Progenitor cell of endocrine pancreas (in vitro differentiated cells): ENCODE results near the gene PSMB5. TPM values are rescaled to one million over a fixed set of nuclear protein-coding genes. Genes with fewer than 3 reads are reported as not detected.
A peak's percentile ranks its signal among the peaks of the same experiment; 100 is the strongest.
"Not testable (repeated sequence)": the region's sequence is repeated elsewhere in the genome, so short reads cannot be mapped to it uniquely, and the experiment has no call there.

Source experiments
- DNase-seq: peaks from one replicate; pipeline ENCODE4 v3.0.0; 2021; ENCODE audit warnings: low spot score; ENCODE audit not compliant: unreplicated experiment
- H3K27ac Mint-ChIP-seq: 2 replicates; pipeline ENCODE4 v1.8.0; 2021; ENCODE audit warnings: mild to moderate bottlenecking, moderate library complexity, mixed read lengths
- H3K27me3 Mint-ChIP-seq: 2 replicates; pipeline ENCODE4 v1.8.0; 2021; ENCODE audit warnings: mixed read lengths
- H3K36me3 Mint-ChIP-seq: 2 replicates; pipeline ENCODE4 v1.8.0; 2022; ENCODE audit warnings: mixed read lengths; ENCODE audit not compliant: insufficient read depth
- H3K4me1 Mint-ChIP-seq: 2 replicates; pipeline ENCODE4 v1.8.0; 2021; ENCODE audit warnings: low read depth, mixed read lengths
- H3K4me3 Mint-ChIP-seq: 2 replicates; pipeline ENCODE4 v1.8.0; 2021; ENCODE audit warnings: low read depth, mild to moderate bottlenecking, moderate library complexity, mixed read lengths
- H3K9me3 Mint-ChIP-seq: 2 replicates; pipeline ENCODE4 v1.8.0; 2021; ENCODE audit warnings: low read depth, mixed read lengths
- total RNA-seq: library from RNA; stranded (reverse); gene quantifications from 2 replicates; pipeline ENCODE4 v1.2.1, GENCODE V29; 2021
- TF ChIP-seq, protein P1 (sequence below): fragments of 200-600 bp; sonication (generic); IDR thresholded peaks from one replicate; pipeline ENCODE4 v1.5.0; 2021; ENCODE audit warnings: antibody characterized with exemption, mild to moderate bottlenecking; ENCODE audit not compliant: unreplicated experiment

PSMB5 gene
- total RNA-seq, 1 donor from 2014 or later, result 156 TPM

GRCh38 chr14:23009483-23009938, 25.2 kb downstream of the PSMB5 start:
- Mint-ChIP-seq H3K27me3 (no peaks in the 10 kb centered on the region), H3K4me1 (peaks cover 23% of the 10 kb centered on the region), H3K27ac (peak overlapping the region; percentile 95), H3K9me3 (peaks cover 6% of the 10 kb centered on the region), H3K36me3 (peaks cover 4% of the 10 kb centered on the region), H3K4me3 (peak overlapping the region; percentile 82)
- TF ChIP-seq, protein P1, sequence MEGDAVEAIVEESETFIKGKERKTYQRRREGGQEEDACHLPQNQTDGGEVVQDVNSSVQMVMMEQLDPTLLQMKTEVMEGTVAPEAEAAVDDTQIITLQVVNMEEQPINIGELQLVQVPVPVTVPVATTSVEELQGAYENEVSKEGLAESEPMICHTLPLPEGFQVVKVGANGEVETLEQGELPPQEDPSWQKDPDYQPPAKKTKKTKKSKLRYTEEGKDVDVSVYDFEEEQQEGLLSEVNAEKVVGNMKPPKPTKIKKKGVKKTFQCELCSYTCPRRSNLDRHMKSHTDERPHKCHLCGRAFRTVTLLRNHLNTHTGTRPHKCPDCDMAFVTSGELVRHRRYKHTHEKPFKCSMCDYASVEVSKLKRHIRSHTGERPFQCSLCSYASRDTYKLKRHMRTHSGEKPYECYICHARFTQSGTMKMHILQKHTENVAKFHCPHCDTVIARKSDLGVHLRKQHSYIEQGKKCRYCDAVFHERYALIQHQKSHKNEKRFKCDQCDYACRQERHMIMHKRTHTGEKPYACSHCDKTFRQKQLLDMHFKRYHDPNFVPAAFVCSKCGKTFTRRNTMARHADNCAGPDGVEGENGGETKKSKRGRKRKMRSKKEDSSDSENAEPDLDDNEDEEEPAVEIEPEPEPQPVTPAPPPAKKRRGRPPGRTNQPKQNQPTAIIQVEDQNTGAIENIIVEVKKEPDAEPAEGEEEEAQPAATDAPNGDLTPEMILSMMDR, result no peak
- DNase-seq, result no peak

DNA sequence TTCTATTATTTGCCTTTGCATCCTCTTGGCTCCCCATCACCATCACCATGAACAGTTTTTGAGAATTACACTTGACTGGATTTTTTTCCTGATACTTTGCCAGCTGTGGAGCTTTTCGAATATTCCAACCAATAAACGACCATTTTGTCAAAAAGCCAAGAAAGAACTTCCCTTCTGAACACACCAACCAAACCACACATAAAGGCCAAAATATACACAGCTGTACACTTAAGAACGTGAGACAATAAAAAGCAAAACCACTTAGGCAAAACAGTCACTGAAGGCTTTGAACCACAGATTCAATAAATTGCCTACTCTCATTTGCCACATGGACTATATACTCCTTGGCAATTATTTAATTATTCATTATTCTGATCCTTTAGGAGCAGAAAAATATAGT, 25.9 kb downstream of the PSMB5 start:
- H3K36me3 Mint-ChIP-seq, result peaks cover 4% of the 10 kb centered on the region
- DNase-seq, result no peak
- peaks cover 6% of the 10 kb centered on the region for H3K9me3 Mint-ChIP-seq
- peak overlapping the region; percentile 3 for H3K27ac Mint-ChIP-seq
- H3K27me3 Mint-ChIP-seq, result no peaks in the 10 kb centered on the region
- peak overlapping the region; percentile 34 for H3K4me3 Mint-ChIP-seq
- peaks cover 23% of the 10 kb centered on the region for H3K4me1 Mint-ChIP-seq
- TF ChIP-seq, protein P1, result no peak

DNA sequence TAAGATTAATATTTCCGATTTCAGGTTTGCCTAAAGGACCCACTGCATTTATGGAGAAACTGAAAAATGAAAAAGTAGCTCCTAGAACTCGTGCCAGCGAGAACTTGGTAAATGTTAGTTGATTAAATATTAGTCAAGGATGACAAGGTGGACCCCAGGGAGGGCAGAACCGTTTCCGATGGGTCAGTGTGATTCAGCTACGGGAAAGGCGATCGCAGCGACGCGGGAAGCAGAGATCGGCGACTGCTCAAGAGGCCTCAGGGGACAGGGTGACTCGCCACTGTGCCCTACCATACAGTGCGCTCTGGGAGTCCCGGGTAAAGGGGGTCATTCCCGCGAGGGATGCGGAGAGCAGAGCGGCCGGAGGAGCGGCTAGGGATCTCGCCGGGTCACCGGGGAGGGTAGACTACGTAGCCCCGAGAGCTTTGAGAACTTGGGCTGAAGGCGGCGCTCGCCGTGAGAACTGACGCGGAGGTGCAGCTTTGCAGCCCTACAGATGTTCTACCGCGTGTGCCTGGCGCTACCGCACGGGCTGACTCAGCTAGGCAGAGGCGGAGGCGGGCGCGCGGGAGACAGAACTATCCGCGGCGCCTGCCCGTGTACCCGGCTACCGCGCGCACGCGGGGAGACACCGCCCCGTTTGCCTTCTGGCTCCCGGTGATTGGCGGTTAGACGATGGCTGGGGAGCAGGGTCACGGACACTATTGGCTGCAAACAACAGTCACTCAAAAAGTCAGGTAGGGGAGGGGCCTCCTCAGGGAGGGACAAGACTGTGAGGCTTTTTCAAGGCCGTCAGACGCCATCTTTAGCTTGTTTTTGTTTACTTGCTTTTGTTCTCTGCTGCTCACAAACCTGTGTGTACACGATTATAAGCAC, 27.9 kb downstream of the PSMB5 start:
- TF ChIP-seq, protein P1, result peak; percentile 33

DNA sequence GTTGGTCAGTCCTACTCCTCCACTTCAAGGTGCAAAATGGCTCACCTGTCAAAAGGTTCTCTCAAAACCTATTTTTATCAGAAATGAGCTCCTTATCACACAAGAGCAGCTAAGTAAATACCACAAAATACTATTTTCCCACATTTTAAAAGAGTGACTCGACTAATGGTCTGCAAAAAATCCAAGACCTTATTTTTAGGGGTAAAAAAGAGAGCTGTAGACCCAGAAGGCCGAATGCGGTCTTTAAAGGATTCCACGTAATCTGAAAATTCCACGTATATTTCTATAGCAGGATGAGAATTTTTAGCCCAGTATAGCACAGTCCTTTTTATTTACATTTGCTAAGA, 28.5 kb downstream of the PSMB5 start:
- Mint-ChIP-seq H3K27ac (peak overlapping the region; percentile 97), H3K9me3 (peaks cover 6% of the 10 kb centered on the region), H3K4me3 (peak overlapping the region; percentile 87), H3K27me3 (no peaks in the 10 kb centered on the region), H3K4me1 (peaks cover 20% of the 10 kb centered on the region), H3K36me3 (peaks cover 4% of the 10 kb centered on the region)
- TF ChIP-seq, protein P1, result no peak
- DNase-seq, result no peak

More for the DNA sequence above, 27.9 kb downstream of the PSMB5 start:
- Mint-ChIP-seq H3K27ac (peak overlapping the region; percentile 97), H3K4me1 (peaks cover 20% of the 10 kb centered on the region), H3K9me3 (peaks cover 6% of the 10 kb centered on the region), H3K4me3 (peak overlapping the region; percentile 87), H3K36me3 (peaks cover 4% of the 10 kb centered on the region), H3K27me3 (no peaks in the 10 kb centered on the region)
- peak; percentile 95 for DNase-seq

GRCh38 chr14:23005451-23006187, 29.1 kb downstream of the PSMB5 start:
- H3K27me3 Mint-ChIP-seq, result no peaks in the 10 kb centered on the region
- peaks cover 4% of the 10 kb centered on the region for H3K36me3 Mint-ChIP-seq
- no peak for DNase-seq
- peak overlapping the region; percentile 97 for H3K27ac Mint-ChIP-seq
- peak overlapping the region; percentile 87 for H3K4me3 Mint-ChIP-seq
- peaks cover 20% of the 10 kb centered on the region for H3K4me1 Mint-ChIP-seq
- peaks cover 6% of the 10 kb centered on the region for H3K9me3 Mint-ChIP-seq
- TF ChIP-seq, protein P1, result no peak

GRCh38 chr14:23004274-23004673, 30.4 kb downstream of the PSMB5 start:
- DNase-seq, H3K36me3 Mint-ChIP-seq, H3K4me3 Mint-ChIP-seq, H3K27me3 Mint-ChIP-seq, H3K9me3 Mint-ChIP-seq, H3K27ac Mint-ChIP-seq: not testable (repeated sequence)
- H3K4me1 Mint-ChIP-seq, result peaks cover 18% of the 10 kb centered on the region
